A549 treated with ZK216348 at 1 μM for 4 hours (cell line): Measurements from ENCODE around the gene PALLD. TPM values are rescaled to one million over a fixed set of nuclear protein-coding genes. Genes with fewer than 3 reads are reported as not detected.

ENCODE experiments used
- total RNA-seq: library from RNA; stranded (reverse); fragments of 200-300 nt; extraction: Qiagen RNA extraction; gene quantifications from 5 replicates; pipeline ENCODE4 v1.2.3, GENCODE V29; 2022; ENCODE audit warnings: low read depth

The PALLD gene
- 53.3 to 82.8 TPM (median 73.9 TPM) in 5 replicates for total RNA-seq

DNA sequence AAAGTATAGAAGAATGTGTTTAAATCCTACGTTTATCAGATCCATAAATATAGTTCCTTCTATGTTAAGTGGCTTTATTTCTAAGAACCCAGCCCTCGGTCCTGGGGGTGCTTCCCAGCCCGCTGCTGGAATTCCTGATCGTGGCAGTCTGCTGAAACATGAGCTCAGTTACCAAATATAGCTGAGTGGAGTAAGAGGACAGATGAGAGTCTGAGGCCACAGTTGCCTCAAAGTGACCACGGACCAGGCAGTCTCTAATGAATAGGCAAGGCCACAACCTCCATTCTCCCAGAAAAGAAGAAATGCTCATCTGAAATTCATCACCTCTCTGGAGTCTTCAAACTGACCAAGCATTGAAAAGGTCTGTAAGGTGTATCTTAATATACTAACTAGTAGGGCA is at the start of gene PALLD:
TSS of gene PALLD (plus strand) at position 219 of the 400 bp plus-strand sequence.

Other genes starting within 250 kb of the PALLD start
- 1.5 to 3.6 TPM (median 2.1 TPM) in 5 replicates for gene DDX60, start 178.3 kb upstream of the PALLD start, total RNA-seq
- 5.5 to 11.6 TPM (median 9.9 TPM) in 5 replicates for gene DDX60L, start 16.6 kb upstream of the PALLD start, total RNA-seq